Choroid plexus epithelial cell (primary cell): ENCODE data around the gene OR10G4.
"Not testable (repeated sequence)": the region's sequence is repeated elsewhere in the genome, so short reads cannot be mapped to it uniquely, and the experiment has no call there.

ENCODE experiments used
- DNase-seq: peaks from one replicate; pipeline ENCODE4 v3.0.0-alpha.2; 2010; ENCODE audit warnings: low read depth
- H3K4me3 ChIP-seq: 2 replicates; pipeline ENCODE4 v1.5.1; 2011; ENCODE audit warnings: low read depth, mild to moderate bottlenecking, control low read depth, low read length, moderate library complexity
- CTCF ChIP-seq: conservative IDR thresholded peaks from 2 replicates; pipeline ENCODE4 v1.5.1; 2011; ENCODE audit warnings: low read depth, mild to moderate bottlenecking, control low read depth, inconsistent platforms, low read length, moderate library complexity

Gene OR10G4

DNA sequence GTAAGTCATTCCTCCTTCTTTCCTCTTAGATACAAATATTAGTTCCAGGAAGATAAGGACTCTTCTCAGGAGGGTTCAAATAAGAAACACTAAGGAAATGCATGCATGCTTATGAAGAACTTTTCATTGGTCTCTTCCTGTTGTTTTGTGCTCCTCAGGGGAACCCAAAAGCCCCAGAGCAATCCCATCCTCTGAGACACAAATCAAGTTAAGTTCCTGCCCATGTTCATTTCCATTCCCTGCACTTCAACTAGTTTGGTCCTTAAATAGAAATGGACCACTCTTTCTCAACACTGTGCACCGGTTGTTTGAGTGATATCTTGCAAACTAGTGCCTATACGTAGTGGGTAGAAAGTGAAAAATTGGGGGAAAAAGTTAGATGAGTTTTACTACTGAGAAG, at the start of gene OR10G4:
Gene OR10G4 (plus strand): TSS at position 301 of the 400 bp plus-strand sequence. CDS start 2,578 bp downstream, outside the sequence.
- no peak within 1 kb of the TSS for H3K4me3 ChIP-seq
- TF ChIP-seq CTCF: no peak
- DNase-seq: no peak

- no peak for TF ChIP-seq CTCF
- DNase-seq: peak; percentile 72
- H3K4me3 ChIP-seq: no peak overlapping the region
These were observed 39.0 kb upstream of the OR10G4 start for GRCh38 chr11:123973816-123974215.

DNA sequence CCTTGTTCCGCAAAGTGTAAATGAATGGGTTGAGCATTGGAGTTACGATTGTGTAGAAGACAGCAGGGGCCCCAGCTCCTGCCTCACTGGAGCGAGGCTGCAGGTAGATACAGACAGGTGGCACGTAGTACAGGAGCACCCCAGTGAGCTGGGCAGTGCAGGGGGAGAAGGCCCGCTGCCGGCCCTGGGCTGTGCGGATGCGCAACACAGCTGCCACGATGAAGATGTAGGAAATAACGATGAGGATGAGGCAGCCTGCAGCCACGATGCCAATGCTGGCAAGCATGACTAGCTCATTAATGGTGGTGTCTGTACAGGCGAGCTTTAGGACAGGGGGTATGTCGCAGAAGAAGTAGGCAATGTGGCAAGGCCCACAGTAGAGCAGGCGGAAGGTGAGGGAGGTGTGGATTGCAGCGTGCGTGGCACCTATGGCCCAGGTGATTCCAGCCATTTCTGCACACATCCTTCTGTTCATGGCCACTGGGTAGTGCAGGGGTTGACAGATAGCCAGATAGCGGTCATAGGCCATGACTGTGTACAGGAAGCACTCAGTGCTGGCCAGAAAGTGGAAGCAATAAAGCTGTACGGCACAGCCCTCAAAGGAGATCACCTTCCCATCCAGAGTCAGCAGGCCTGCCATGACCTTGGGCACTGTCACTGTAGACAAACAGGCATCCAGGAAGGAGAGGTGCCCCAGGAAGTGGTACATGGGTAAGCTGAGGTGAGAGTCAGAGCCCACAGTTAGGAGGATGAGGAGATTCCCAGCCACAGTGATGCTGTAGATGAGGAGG, 35.8 kb upstream of the OR10G4 start:
- no peak for DNase-seq
- no peak for TF ChIP-seq CTCF
- no peak overlapping the region for H3K4me3 ChIP-seq

GRCh38 chr11:123977731-123978347, 35.0 kb upstream of the OR10G4 start, which contains the start of gene OR10S1:
Gene OR10S1 (minus strand): TSS chr11:123977781. CDS start chr11:123977664, 117 bp downstream.
- no peak within 1 kb of the TSS for H3K4me3 ChIP-seq
- DNase-seq: no peak
- no peak for TF ChIP-seq CTCF

- no peak for TF ChIP-seq CTCF
- H3K4me3 ChIP-seq: no peak overlapping the region
- no peak for DNase-seq
These were observed 33.5 kb upstream of the OR10G4 start for GRCh38 chr11:123979311-123979710.

- no peak for DNase-seq
- H3K4me3 ChIP-seq: no peak within 1 kb of the TSS
- no peak for TF ChIP-seq CTCF
These were observed 17.7 kb upstream of the OR10G4 start, which contains the start of gene OR10G6 for GRCh38 chr11:123995119-123995518. Gene OR10G6 (minus strand): TSS chr11:123995161. CDS start chr11:123995161, 0 bp downstream.

- not testable (repeated sequence) for H3K4me3 ChIP-seq, DNase-seq
These were observed 3.0 kb downstream of the OR10G4 start for GRCh38 chr11:124015837-124016236.
